ENCODE measurements around the gene RC3H1.

RC3H1 gene

GRCh38 chr1:174041369-174041768, 19.2 kb upstream of the RC3H1 start:
- FAIRE-seq (no peak), DNase-seq (ENCODE audit: insufficient read length) (no peak)
- no peak for TF ChIP-seq TAF1 (IDR thresholded peaks at IDR 0.05; ENCODE audit: borderline replicate concordance, low read depth, low read length)
- TF ChIP-seq POLR2A (IDR thresholded peaks at IDR 0.05; ENCODE audit: low read depth, low read length), result no peak
- TF ChIP-seq POLR2AphosphoS5 (IDR thresholded peaks at IDR 0.05; ENCODE audit: low read depth, low read length), result no peak

GRCh38 chr1:174040387-174040786, 18.2 kb upstream of the RC3H1 start:
- FAIRE-seq (no peak), DNase-seq (ENCODE audit: insufficient read length) (no peak)
- TF ChIP-seq POLR2A (IDR thresholded peaks at IDR 0.05; ENCODE audit: low read depth, low read length) (no peak), TAF1 (IDR thresholded peaks at IDR 0.05; ENCODE audit: borderline replicate concordance, low read depth, low read length) (no peak), POLR2AphosphoS5 (IDR thresholded peaks at IDR 0.05; ENCODE audit: low read depth, low read length) (no peak)

- FAIRE-seq (no peak), DNase-seq (ENCODE audit: insufficient read length) (no peak)
- TF ChIP-seq POLR2AphosphoS5 (IDR thresholded peaks at IDR 0.05; ENCODE audit: low read depth, low read length) (no peak), TAF1 (IDR thresholded peaks at IDR 0.05; ENCODE audit: borderline replicate concordance, low read depth, low read length) (no peak), POLR2A (IDR thresholded peaks at IDR 0.05; ENCODE audit: low read depth, low read length) (no peak)
Measured at GRCh38 chr1:174039027-174039426, 16.9 kb upstream of the RC3H1 start.

GRCh38 chr1:174036798-174037197, 14.6 kb upstream of the RC3H1 start:
- FAIRE-seq (no peak), DNase-seq (ENCODE audit: insufficient read length) (no peak)
- TF ChIP-seq POLR2A (IDR thresholded peaks at IDR 0.05; ENCODE audit: low read depth, low read length) (no peak), POLR2AphosphoS5 (IDR thresholded peaks at IDR 0.05; ENCODE audit: low read depth, low read length) (no peak), TAF1 (IDR thresholded peaks at IDR 0.05; ENCODE audit: borderline replicate concordance, low read depth, low read length) (no peak)

- DNase-seq (ENCODE audit: insufficient read length) (no peak), FAIRE-seq (no peak)
- TF ChIP-seq POLR2AphosphoS5 (IDR thresholded peaks at IDR 0.05; ENCODE audit: low read depth, low read length) (no peak), TAF1 (IDR thresholded peaks at IDR 0.05; ENCODE audit: borderline replicate concordance, low read depth, low read length) (no peak), POLR2A (IDR thresholded peaks at IDR 0.05; ENCODE audit: low read depth, low read length) (no peak)
Measured at GRCh38 chr1:174036204-174036603, 14.0 kb upstream of the RC3H1 start.

GRCh38 chr1:174032671-174033222, 10.6 kb upstream of the RC3H1 start:
- DNase-seq (ENCODE audit: insufficient read length), result no peak
- no peak for FAIRE-seq
- no peak for TF ChIP-seq TAF1 (IDR thresholded peaks at IDR 0.05; ENCODE audit: borderline replicate concordance, low read depth, low read length)
- no peak for TF ChIP-seq POLR2A (IDR thresholded peaks at IDR 0.05; ENCODE audit: low read depth, low read length)
- TF ChIP-seq POLR2AphosphoS5 (IDR thresholded peaks at IDR 0.05; ENCODE audit: low read depth, low read length), result no peak

- TF ChIP-seq TAF1 (IDR thresholded peaks at IDR 0.05; ENCODE audit: borderline replicate concordance, low read depth, low read length) (no peak), POLR2A (IDR thresholded peaks at IDR 0.05; ENCODE audit: low read depth, low read length) (no peak), POLR2AphosphoS5 (IDR thresholded peaks at IDR 0.05; ENCODE audit: low read depth, low read length) (no peak)
- no peak for FAIRE-seq
- DNase-seq (ENCODE audit: insufficient read length), result no peak
Measured at GRCh38 chr1:174031099-174031498, 8.9 kb upstream of the RC3H1 start.

GRCh38 chr1:174028495-174028894, 6.3 kb upstream of the RC3H1 start:
- no peak for TF ChIP-seq TAF1 (IDR thresholded peaks at IDR 0.05; ENCODE audit: borderline replicate concordance, low read depth, low read length)
- FAIRE-seq (no peak), DNase-seq (ENCODE audit: insufficient read length) (no peak)

- FAIRE-seq, result no peak
- no peak for DNase-seq (ENCODE audit: insufficient read length)
- TF ChIP-seq POLR2A (IDR thresholded peaks at IDR 0.05; ENCODE audit: low read depth, low read length), result no peak
- TF ChIP-seq TAF1 (IDR thresholded peaks at IDR 0.05; ENCODE audit: borderline replicate concordance, low read depth, low read length), result no peak
- TF ChIP-seq POLR2AphosphoS5 (IDR thresholded peaks at IDR 0.05; ENCODE audit: low read depth, low read length), result no peak
Measured at GRCh38 chr1:174023440-174023839, 1.3 kb upstream of the RC3H1 start.

- DNase-seq (ENCODE audit: insufficient read length) (no peak), FAIRE-seq (no peak)
- no peak for TF ChIP-seq POLR2A (IDR thresholded peaks at IDR 0.05; ENCODE audit: low read depth, low read length)
- no peak for TF ChIP-seq POLR2AphosphoS5 (IDR thresholded peaks at IDR 0.05; ENCODE audit: low read depth, low read length)
- TF ChIP-seq TAF1 (IDR thresholded peaks at IDR 0.05; ENCODE audit: borderline replicate concordance, low read depth, low read length), result no peak
Measured at GRCh38 chr1:174022976-174023277, 770 bp upstream of the RC3H1 start.

- TF ChIP-seq POLR2A (IDR thresholded peaks at IDR 0.05; ENCODE audit: low read depth, low read length) (no peak), TAF1 (IDR thresholded peaks at IDR 0.05; ENCODE audit: borderline replicate concordance, low read depth, low read length) (0 out of 2 replicates have a peak, but pooled peaks have one; percentile 24), POLR2AphosphoS5 (IDR thresholded peaks at IDR 0.05; ENCODE audit: low read depth, low read length) (no peak)
- FAIRE-seq, result no peak
- DNase-seq (ENCODE audit: insufficient read length), result peak; percentile 18
Measured at GRCh38 chr1:174021591-174022079, 522 bp downstream of the RC3H1 start.

GRCh38 chr1:174018565-174018964, 3.6 kb downstream of the RC3H1 start:
- FAIRE-seq, result no peak
- no peak for DNase-seq (ENCODE audit: insufficient read length)
- no peak for TF ChIP-seq POLR2A (IDR thresholded peaks at IDR 0.05; ENCODE audit: low read depth, low read length)
- no peak for TF ChIP-seq POLR2AphosphoS5 (IDR thresholded peaks at IDR 0.05; ENCODE audit: low read depth, low read length)
- no peak for TF ChIP-seq TAF1 (IDR thresholded peaks at IDR 0.05; ENCODE audit: borderline replicate concordance, low read depth, low read length)
